ENCODE measurements around the gene ZNF157.

DNA sequence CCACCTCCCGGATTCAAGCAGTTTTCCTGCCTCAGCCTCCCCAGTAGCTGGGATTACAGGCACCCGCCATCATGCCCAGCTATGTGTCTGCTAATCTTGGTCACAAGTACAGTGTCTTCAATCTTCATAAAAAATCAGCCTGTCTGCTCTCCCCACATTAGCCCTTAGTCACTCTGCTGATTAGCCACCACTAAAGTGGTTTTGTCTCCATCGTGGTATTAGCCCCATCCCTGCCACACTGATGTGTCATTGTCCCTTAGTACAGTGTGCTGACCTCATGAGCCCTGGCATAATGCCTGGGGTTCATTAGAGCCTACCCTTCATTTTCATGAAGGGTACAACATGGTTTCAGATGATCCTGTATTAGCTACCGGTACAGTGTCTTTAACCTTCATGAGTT is 49.9 kb downstream of the ZNF157 start:
- TF ChIP-seq CREB1 (CRISPR knock-in tag; IDR thresholded peaks at IDR 0.05; ENCODE audit: low read depth) (no peak), POLR2AphosphoS5 (IDR thresholded peaks at IDR 0.05; ENCODE audit: low read depth) (no peak), EZH2 (IDR thresholded peaks at IDR 0.05; ENCODE audit: low read depth, unreplicated experiment) (no peak), NANOG (IDR thresholded peaks at IDR 0.05; ENCODE audit: borderline replicate concordance) (no peak)
- TF ChIP-seq, protein P1, sequence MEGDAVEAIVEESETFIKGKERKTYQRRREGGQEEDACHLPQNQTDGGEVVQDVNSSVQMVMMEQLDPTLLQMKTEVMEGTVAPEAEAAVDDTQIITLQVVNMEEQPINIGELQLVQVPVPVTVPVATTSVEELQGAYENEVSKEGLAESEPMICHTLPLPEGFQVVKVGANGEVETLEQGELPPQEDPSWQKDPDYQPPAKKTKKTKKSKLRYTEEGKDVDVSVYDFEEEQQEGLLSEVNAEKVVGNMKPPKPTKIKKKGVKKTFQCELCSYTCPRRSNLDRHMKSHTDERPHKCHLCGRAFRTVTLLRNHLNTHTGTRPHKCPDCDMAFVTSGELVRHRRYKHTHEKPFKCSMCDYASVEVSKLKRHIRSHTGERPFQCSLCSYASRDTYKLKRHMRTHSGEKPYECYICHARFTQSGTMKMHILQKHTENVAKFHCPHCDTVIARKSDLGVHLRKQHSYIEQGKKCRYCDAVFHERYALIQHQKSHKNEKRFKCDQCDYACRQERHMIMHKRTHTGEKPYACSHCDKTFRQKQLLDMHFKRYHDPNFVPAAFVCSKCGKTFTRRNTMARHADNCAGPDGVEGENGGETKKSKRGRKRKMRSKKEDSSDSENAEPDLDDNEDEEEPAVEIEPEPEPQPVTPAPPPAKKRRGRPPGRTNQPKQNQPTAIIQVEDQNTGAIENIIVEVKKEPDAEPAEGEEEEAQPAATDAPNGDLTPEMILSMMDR (conservative IDR thresholded peaks at IDR 0.05; ENCODE audit: low read depth in 2 of 2) = no peak
- TF ChIP-seq, protein P2, sequence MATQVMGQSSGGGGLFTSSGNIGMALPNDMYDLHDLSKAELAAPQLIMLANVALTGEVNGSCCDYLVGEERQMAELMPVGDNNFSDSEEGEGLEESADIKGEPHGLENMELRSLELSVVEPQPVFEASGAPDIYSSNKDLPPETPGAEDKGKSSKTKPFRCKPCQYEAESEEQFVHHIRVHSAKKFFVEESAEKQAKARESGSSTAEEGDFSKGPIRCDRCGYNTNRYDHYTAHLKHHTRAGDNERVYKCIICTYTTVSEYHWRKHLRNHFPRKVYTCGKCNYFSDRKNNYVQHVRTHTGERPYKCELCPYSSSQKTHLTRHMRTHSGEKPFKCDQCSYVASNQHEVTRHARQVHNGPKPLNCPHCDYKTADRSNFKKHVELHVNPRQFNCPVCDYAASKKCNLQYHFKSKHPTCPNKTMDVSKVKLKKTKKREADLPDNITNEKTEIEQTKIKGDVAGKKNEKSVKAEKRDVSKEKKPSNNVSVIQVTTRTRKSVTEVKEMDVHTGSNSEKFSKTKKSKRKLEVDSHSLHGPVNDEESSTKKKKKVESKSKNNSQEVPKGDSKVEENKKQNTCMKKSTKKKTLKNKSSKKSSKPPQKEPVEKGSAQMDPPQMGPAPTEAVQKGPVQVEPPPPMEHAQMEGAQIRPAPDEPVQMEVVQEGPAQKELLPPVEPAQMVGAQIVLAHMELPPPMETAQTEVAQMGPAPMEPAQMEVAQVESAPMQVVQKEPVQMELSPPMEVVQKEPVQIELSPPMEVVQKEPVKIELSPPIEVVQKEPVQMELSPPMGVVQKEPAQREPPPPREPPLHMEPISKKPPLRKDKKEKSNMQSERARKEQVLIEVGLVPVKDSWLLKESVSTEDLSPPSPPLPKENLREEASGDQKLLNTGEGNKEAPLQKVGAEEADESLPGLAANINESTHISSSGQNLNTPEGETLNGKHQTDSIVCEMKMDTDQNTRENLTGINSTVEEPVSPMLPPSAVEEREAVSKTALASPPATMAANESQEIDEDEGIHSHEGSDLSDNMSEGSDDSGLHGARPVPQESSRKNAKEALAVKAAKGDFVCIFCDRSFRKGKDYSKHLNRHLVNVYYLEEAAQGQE (IDR thresholded peaks at IDR 0.05; ENCODE audit: unreplicated experiment) = no peak

Measured in GM23338 (cell line).